Fibroblast of lung (primary cell): ENCODE data around the gene KIF18A.

ENCODE experiments used
- CTCF ChIP-seq, 2 donors: IDR thresholded peaks in 1 of 2; conservative IDR thresholded peaks in 1 of 2; 1 replicate in 1 of 2; 2 replicates in 1 of 2; pipeline ENCODE4 v1.5.1; 2011 to 2012; ENCODE audit warnings: low read length in 2 of 2, control low read depth in 1 of 2, inconsistent platforms in 1 of 2, low read depth in 1 of 2, mild to moderate bottlenecking in 1 of 2
- EZH2 ChIP-seq: IDR thresholded peaks from 2 replicates; pipeline ENCODE4 v1.5.1; 2012; ENCODE audit warnings: low read length, control low read depth, mild to moderate bottlenecking; ENCODE audit errors: missing control alignments

DNA sequence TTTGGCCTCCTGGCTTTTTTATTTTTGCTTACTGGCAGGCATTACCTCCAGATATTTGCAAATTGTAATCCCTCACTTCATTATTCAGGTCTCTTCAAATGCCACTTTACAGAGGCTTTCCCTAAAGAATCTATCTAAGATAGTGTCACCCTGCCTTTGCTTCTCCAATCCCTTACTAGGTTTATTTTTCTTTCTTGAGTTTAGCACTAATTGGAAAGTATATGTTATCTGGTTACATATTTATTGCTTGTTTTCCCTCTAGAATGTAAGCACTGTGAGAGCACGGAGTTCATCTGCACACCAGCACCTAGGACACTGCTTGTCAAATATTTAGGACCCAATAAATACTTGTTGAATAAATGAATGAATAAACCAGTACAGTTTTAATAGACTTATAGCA lies 3.5 kb downstream of the KIF18A start:
- TF ChIP-seq CTCF (conservative IDR thresholded peaks at IDR 0.05 in 1 of 2, IDR thresholded peaks at IDR 0.05 in 1 of 2; ENCODE audit: low read depth in 1 of 2, low read length in 2 of 2) (no peak), EZH2 (no peak)
